Superior temporal gyrus (tissue), 1 donor: ENCODE data around the gene IGSF9B.

Experiments
- DNase-seq: peaks from one replicate; pipeline ENCODE4 v3.0.0-alpha.2; 2016; ENCODE audit errors: extremely low spot score

IGSF9B gene

DNA sequence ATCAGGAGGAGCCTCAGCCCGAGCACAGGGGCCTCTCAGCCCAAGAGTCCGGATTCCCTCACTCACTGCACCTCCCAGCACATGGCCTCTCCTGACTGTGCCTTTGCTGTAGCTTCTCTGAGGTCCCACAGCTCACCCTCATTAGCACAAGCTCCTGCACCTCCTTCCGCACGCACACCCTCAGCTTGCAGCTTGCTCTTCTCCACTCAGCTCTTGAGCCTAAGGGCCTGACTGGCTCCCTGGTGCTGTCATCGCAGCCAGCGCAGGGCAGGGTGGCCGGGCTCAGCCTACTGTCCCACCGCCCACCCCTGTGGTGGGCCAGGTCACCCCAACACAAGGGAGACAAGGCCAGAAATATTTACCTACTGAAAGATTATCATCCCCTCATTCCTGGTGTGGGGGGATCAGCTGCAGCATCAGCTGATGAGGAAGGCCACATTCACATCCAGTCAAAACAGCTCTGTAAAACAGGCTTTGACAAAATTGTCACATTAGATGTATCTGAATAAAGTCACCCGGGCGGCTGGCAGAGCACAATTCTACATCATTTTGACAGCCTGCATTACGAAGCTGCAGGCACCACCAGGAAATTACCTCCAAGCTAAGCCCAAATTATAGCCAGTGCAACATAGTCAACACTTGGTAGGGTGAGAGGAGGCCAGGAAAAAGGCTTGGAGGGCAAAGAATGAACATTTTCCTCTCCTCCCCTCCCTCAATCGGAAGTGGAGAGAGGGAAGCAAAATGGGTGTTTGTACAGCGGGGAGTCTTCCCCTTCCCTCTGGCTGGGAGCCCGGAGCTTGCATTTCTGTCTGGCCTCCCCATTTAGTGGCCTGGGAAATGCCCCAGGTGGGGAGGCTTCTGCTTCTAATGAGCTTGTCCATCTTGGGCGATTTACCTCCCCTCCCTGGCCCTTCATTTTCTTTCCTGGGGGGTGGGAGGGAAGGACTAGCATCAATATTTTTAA is 29.5 kb upstream of the IGSF9B start:
- no peak for DNase-seq

DNA sequence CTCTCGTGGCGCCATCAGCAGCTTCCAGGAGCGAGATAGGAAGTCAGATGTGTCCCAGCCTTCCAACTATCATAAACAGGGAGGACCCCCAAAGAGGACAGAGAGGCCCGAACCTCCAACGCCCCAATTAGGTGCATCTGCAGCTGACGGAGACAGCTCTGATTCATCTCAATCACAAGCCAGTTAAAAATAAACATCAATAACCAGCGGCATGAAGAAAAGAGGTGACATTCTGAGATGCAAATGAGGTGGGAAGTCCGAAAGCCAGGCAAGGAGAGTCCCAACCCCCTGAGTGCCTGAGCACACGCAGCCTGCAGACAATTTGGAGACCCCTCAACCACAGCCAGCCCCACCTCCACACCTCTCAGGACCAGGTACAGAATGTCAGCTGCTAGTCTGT is 28.1 kb upstream of the IGSF9B start:
- DNase-seq = no peak

DNA sequence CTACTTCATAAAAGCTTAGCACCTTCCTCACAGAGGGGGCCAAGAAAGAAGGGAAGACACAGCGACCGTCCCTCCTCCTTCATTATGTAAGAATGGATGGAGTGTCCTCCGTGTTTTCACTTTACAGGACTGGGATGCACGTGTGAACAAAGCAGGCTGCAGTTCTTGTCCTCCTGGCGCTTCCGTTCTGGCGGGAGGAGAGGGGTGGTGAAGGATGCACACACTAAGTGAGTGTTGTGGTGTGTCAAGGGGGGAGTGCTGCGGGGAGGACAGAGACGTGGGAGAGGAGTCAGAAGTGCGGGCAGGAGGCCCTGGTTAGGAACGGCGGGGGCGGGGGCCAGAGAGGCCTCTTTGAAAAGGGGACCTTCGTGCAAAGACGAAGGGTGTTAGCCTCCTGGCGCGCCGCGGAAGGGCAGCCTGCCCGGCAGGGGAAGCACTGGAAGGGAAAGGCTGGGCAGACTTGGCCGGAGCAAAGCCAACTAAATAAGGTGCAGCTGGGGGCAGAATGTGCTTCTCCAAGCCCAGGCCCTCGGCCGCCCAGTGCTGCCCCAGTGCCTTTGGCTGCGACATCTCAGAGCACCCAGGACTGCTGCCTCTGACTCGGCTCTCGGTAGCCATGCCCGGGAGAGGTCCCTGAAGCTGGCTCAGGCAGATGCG is 27.0 kb upstream of the IGSF9B start:
- DNase-seq = no peak

DNA sequence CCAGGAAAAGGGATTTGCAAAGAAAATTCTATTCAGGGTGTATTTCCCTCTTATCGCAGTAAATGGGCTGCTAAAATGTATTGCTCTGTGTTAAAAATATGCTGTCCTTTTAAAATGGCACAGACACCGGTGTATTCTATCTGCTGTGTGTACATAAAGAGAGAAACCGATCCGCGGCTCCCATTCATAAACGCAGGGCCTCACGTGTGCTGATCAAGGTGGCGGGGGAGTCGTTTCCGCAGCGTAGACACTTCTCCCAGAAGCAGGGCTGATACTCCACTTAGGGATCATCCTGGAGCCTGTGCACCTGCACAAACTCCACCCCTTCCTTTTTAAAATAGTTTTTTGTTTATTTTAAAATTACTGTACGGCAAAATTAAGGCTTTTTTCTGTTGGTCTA is 26.1 kb upstream of the IGSF9B start:
- no peak for DNase-seq

DNA sequence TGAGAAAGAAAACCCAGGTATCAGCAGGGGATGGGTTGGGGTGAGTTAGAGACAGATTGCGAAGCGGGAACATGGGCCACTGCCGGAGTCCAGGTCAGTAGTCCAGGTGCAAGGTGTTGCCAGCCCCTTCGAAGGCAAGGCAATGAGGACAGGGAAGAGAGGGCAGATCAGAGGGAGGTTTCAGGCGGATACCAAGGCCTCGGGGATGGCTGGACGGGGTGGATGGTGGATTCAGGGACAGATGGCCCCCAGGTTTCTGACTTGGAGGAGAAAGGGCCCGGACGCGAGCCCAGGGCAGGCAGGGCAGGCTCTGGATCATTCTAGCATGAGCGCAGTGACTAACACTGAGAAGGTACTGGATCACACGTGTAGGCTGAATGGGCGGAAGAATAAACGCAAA is 25.4 kb upstream of the IGSF9B start:
- no peak for DNase-seq

DNA sequence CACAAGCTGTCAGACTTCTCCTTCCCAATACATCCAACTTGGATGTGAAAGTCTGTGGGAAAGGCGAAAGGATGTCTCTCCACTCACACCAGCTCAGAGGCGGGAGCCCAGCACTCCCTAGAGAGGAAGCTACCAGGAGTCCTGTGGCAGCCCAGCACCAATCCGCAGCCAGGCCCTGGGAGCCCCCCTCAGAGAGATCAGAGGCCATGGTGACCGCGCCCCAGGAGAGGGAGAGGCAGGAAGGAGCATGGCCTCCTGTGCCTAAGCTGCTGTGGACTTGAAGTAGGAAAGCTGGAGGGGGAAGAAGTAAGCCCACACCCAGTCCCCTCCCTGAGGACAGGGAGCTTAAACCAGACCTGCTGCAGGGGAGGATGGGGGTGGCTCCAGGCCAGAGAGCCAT is 24.4 kb upstream of the IGSF9B start:
- no peak for DNase-seq

DNA sequence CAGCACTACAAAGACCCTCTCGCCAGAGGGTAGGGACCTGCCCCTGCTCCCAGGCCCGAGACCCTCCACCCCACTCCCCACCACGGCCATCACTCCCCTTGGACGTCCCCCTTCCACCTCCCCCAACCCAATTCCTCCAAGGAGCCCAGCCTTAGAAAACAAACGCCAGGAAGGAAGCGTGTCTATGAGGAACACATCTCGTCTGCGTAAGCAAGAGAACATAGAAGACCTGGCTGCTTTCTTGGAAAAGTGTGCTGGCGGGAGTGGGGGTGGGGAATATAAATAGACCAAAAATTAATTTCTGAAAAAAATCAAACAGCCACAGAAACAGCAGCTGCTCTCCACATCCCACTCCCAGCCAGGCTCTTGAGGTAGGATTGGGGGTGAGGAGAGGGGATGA is 23.9 kb upstream of the IGSF9B start:
- DNase-seq = no peak

DNA sequence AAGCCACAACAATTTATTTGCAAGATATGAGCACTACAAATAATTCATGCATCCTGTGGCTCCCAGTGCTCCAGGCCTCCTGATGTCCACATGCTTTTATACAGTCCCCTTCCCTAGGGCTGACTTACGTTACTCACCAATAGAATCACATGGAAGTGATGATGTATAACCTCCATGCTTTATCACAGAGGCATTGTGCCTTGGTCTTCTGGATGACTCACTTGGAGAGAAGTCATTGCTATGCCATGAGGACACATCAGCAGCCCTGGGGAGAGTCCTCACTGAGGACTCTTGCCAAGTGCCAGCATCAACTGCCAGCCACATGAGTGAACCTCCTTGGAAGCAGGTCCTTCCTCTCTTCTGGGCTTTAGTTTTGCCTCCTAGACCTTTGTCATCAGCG is 22.0 kb upstream of the IGSF9B start:
- DNase-seq = no peak

DNA sequence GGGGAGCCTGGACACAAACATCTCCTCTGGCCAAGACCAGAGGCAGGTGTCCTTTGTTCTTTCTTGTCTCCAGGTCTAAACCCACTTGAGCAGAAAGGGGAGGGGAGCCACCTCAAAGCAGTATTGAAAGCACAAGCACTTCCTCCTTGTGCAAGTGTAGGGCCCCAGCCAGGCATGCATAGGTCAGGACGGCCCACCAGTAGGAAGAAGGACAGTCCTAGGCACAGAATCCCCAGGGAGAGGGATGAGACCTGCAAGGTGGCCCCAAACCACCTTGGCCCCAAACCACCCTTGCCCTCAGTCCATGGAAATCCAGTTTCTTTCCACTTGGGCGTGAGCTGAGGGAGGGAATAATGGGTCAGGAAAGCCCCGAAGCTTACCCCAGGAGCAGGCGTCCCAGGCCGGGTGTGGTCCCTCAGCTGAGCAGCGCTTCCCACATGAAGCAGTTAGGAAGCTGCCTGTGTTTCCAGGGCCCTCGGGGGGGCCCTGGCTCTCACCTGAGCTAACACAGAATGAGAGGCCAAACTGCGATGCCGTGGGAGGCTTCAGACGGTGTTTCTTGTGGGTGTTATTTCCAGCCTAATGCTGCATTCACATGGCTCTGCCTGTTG is 20.4 kb upstream of the IGSF9B start:
- DNase-seq = no peak

DNA sequence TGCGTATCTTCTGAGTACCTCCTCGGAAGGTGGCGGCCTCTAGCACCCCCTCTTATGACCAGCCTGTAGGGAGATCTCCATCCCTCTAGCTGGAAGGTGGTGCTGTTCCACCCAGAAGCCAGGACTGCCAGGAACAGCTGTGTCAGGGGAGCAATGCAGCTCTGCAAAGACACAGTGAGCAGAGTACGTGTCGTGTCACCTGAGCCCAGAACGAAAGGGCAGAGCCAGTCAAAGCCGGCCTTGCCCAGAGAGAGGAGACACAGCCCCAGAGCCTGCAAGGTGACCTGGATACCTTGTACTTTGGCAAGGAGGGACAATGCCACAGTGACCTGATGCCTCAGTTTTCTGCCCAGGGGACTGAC is 18.7 kb upstream of the IGSF9B start:
- no peak for DNase-seq

DNA sequence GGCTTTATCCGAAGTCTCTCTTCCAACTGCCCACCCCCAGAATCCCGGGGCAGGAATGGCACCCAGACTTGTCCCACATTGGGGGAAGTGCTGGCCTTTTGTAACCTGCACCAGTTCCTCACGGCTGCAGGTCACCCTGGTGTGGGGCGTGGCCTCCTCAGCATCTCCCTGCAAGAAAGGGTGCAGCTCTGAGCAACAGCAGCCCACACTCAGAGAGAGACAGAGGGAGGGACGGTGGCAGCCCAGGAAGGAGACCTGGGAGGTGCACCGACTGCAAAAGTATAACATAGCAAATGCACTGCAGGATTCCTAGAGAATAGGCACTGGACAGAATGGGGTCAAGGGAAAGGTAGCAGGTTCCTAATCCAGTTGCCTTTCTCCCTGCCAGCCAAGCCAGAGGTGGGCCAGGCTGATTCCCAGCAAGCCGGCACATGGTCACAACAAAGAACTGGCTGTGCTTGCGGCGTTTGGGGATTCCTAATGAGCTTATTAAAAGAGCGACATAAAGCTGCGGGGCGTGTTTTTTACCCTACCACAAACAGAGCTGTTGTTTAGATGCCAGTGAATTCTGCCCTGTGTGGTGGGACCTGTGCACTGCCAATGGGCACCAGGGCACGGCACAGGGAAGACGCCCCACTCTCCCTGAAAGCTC is 18.2 kb upstream of the IGSF9B start:
- no peak for DNase-seq

DNA sequence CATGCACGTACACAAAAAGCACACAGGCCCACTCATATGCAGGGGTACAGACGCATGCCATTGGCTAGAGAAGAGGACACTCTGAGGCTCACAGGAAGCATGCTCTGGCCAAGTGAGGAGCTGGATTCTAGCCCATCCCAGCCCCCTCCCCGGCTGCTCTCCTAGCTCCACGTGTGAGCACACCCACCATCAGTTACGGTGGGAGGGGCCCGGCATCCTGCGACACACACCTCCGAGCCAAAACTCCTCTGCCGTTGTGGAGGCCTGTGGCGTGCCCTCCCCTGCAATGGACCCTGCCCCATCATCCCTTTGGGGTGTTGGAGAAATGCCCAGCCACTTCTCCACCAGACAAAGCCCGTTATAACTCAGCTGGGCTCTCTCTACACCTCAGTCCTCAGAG is 15.1 kb upstream of the IGSF9B start:
- no peak for DNase-seq

DNA sequence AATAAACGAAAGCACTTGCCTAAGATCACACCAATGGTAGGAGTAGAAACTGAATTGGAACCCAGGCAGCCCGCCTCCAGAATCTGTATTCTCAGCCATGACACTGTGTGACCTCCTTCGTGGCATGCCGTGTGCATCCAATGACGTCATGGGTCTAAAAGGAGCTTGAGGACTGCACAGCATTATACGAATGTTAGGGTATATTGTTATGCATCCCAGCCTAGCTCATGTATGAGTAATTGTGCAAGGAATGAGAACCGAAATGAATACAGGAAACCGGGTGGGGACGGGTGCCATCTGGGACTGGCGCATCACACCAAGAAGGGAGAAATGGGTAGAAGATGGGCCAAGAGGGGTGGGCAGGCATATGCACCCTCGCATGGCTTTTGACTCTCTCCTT is 12.3 kb upstream of the IGSF9B start:
- DNase-seq = no peak

DNA sequence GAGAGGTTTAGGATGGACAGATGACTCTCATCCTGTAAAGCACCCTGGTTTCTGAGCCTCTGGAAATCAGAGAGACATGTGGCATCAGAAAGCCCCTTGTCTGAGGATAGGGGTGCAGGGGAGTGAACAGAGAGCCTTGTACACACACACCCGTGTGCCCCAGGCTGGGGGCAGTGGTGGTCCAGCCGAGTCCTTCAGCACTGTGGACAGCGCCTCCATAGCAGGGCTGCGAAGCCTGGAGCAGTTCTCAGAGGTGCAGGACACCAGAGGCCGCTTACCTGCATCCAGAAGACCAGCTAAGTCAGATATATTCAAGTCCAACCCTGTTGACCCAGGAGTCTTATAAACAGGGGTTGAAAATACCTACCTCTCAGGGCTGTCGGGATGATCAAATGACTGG is 11.5 kb upstream of the IGSF9B start:
- no peak for DNase-seq

DNA sequence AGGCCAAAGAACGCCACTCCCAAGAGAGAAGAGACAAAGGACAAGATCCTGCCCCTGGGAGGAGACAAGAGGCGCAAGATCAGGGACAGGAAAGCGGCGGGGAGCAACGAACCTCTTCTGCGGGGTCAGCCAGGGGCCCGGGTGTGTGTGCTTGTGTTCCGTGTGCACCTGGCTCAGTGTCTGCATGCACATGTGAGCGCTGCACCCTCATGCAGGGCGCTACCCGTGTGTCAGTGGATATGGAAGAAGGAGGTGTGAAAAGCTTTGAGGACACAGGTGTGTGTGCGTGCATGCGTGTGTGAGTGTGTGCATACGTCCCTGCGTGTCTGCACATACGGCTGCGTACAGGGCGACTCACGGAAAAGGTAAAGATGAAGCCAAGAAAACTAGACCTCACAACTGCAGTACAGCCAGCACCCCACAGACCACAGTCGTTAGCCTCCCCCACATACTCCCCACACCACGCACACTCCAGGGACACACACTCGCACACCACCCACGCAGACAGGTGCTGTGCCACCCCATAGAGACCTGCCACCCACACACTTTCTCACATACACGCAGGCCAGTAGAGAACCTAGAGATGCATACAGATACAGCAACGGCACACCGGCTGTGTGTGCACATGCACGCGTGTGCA is 11.0 kb upstream of the IGSF9B start:
- DNase-seq = no peak

DNA sequence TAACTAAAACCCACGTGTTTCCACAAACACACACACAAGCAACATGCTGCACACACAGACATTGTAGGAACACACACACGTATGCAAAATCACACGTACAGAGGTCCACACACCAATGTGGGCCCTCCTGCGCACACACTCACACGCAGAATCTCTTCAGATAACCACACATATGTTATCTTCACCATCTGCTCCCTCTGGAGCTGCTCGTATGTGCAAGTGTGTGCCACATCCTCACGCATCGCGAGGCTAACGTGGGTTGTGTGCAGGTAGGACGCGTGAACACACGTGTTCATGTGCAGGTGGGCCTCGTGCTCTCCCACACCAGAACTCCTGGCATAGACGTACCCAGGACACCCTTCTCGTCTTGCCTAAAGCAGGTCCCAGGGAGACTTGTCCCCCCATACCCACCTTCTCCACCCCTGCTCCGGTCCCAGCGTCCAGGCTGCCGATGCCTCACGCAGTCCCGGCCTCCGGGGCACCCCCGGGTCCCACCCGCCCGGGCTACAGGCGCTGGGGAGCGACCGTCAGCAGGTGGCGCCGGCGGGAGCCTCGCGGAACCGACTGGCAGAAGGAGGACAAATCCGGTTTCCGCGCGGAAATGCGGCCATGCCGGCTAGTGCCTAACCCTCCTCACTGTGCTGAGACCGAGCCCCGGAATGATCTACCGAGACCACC is 10.3 kb upstream of the IGSF9B start:
- no peak for DNase-seq

DNA sequence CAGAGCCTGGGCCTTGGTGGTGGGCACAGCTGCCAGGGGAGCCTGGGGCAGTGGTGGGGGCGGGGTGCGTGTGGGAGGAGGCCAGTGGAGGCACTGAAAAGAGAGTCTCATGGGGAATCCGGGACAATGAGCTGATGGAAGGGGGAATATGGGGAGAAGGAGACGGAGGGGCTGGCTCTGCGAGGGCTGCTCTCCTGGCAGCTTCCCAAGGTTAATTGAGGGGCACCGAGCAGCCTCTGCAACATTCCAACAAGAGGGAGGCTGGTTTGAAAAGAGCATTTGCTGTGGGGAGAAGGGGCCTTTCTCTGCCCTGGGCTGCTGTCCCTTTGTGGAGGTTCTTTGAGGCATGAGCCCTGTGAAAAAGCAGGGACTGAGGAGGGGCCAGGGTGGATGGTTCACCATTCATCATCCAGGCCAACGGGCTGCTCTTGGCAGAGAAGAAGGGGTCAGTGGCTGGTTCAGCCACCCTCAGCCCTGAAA is 9.4 kb upstream of the IGSF9B start:
- DNase-seq = no peak

DNA sequence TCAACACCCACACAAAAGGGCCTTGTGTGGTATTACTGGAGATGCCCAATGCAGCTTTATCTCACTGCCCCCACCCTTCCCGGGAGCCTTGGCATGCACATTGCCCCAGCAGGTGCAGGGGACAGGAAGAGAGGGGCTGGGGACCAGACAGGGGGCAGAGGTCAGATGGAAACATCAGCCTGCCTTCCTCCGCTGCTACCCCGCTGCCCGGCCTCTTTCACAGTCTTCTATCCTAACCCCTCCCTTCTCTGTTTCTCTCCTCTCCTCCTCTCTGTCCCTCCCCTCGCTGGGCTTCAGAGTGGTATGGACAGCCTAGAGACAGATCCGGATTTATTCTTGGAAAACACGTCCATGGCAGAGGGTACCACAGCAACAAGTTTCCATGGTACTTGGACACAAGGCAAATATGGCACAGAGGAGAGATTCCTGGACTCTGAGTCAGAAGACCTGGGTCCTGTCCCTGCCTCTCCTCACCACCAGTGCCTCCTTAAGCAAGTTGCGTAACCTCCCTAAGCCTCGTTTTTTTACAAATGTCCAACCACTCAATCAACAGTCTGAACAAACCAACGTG is 8.3 kb upstream of the IGSF9B start:
- DNase-seq = no peak

DNA sequence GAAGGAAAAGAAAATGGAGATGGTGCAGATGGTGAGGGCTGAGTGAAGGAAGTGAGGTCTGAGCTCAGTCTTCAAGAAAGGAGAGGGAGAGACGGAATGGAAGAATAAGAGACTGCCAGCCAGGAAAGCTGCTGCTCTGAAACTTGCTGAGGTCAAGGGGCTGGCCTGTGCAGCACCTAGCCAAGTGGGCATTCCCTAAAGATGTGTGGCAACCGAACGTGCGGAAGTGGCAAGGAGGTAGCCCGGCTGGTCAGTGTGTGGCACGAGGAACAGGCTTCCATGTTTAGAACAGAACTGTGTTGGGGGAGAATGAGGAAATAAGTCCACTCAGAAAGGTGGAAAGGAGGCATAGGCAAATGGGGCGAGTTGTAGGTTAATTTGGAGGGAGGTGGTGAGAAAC is 7.6 kb upstream of the IGSF9B start:
- no peak for DNase-seq

DNA sequence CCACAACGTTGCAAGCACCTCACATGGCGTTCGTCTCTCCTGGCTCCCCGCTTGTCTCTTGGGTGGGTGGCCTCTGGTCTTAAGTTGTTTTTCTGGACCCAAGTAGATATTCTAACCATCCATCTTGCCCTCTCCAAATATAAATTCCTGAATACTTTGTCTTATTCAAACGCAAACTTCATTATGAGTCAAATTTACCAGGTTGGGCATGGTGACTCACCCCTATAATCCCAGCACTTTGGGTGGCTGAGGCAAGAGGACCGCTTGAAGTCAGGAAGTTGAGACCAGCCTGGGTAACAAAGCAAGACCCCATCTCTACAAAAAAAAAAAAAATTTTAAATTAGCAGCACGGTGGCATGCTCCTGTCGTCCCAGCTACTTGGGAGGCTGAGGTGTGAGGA is 5.1 kb upstream of the IGSF9B start:
- no peak for DNase-seq

DNA sequence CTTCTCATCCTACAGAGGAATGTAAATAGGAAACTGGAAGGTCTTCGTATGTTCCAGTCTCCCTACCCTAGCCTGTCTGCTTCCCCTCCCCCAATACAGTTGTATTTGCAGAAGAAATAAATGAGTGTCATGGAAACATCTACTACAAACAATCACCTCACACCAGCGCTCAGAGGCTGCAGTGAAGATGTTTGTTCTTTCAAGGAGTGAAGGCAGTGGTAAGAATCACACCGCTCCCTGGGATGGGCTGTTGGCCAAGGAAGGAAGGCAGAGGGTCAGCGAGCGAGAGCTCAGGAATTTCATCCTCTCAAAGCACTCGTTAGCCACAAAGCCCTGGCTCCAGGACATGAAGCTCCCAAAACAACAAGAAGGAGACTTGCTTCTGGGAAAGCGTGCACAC is 1.1 kb upstream of the IGSF9B start:
- DNase-seq = no peak
